ENCODE measurements around the gene PDLIM7. TPM values are rescaled to one million over a fixed set of nuclear protein-coding genes. Genes with fewer than 3 reads are reported as not detected.

The PDLIM7 gene
- total RNA-seq, 2 experiments from 2014 or later, result 55.1 to 56.6 TPM

DNA sequence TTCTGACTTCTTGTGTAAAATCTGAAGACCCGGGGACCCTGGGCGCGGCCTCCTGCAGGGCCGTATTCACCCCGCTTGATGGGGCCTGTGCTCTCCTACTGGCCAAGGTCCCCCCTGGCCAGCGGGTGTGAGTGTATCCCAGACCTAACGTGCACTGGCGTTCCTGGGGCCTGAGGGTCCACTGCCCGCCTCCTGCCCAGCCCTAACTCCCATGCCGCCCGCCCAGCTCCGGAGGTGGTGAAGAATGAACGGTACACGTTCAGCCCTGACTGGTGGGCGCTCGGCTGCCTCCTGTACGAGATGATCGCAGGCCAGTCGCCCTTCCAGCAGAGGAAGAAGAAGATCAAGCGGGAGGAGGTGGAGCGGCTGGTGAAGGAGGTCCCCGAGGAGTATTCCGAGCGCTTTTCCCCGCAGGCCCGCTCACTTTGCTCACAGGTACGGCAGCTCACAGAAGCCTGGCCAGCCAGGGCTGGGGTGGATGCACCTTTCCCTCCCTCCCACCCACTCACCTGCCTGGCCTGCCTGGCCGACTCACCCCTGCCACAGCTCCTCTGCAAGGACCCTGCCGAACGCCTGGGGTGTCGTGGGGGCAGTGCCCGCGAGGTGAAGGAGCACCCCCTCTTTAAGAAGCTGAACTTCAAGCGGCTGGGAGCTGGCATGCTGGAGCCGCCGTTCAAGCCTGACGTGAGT is 61.4 kb downstream of the PDLIM7 start:
- H3K9me3 Mint-ChIP-seq, result no peaks in the 10 kb centered on the region
- H3K27me3 Mint-ChIP-seq, result no peaks in the 10 kb centered on the region
- H3K27ac Mint-ChIP-seq, result no peak overlapping the region
- ChIA-PET POLR2A (interaction anchor here (2.1 to 20.7 kb wide), 4 partner anchors 7 to 27 kb away, joined by 18 to 654 read pairs (median 206); partner anchors contain the start of genes F12, GRK6 and PFN3), CTCF (interaction anchor here (1.0 to 1.7 kb wide), 3 partner anchors 10 to 32 kb away, joined by 3 to 6 read pairs (median 4); partner anchors contain the start of gene PRR7)
- peaks cover 91% of the 10 kb centered on the region for H3K36me3 Mint-ChIP-seq (ENCODE audit: low read depth)
- no peak overlapping the region for H3K4me3 Mint-ChIP-seq
- peaks cover 81% of the 10 kb centered on the region for H3K4me1 Mint-ChIP-seq
- no peak for DNase-seq

GRCh38 chr5:177434942-177435738 is 62.3 kb downstream of the PDLIM7 start:
- H3K27me3 Mint-ChIP-seq, result no peaks in the 10 kb centered on the region
- no peaks in the 10 kb centered on the region for H3K9me3 Mint-ChIP-seq
- peaks cover 85% of the 10 kb centered on the region for H3K4me1 Mint-ChIP-seq
- ChIA-PET CTCF (interaction anchor here (0.9 to 12.6 kb wide), 6 partner anchors 9 to 45 kb away, joined by 3 to 235 read pairs (median 7); partner anchors contain the start of gene PFN3), POLR2A (interaction anchor here (0.6 to 14.9 kb wide), 8 partner anchors 9 to 316 kb away, joined by 3 to 654 read pairs (median 12); partner anchors contain the start of genes F12, GRK6 and PRR7)
- no peak for DNase-seq
- no peak overlapping the region for H3K4me3 Mint-ChIP-seq
- H3K27ac Mint-ChIP-seq, result peak overlapping the region; percentile 6
- peaks cover 94% of the 10 kb centered on the region for H3K36me3 Mint-ChIP-seq (ENCODE audit: low read depth)

DNA sequence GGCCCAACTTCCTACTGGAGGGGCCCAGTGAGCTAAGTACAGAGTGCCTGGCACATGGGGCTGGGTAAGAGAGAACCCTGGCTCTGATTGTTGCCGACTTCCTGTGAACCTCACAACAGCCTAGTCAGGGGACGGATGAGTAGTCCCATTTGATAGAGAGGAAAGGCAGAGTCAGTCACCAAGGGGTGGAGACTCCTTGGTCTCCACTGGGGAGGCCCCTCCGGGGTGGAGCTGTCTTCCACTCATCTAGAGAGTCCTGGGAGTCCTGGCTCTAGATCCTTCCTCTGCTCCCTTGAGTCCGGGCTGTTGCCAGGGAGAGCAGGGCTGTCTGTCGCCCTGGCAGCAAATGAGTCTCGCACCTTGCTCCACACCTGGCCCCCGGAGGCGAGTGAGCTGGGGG is 63.0 kb downstream of the PDLIM7 start:
- ChIA-PET POLR2A (interaction anchor here (0.6 to 14.9 kb wide), 8 partner anchors 8 to 316 kb away, joined by 3 to 654 read pairs (median 4); partner anchors contain the start of genes F12, GRK6, LMAN2 and PRR7), CTCF (interaction anchor here (0.9 to 12.6 kb wide), 6 partner anchors 9 to 44 kb away, joined by 3 to 235 read pairs (median 7); partner anchors contain the start of gene PFN3)
- H3K36me3 Mint-ChIP-seq (ENCODE audit: low read depth), result peaks cover 93% of the 10 kb centered on the region
- no peaks in the 10 kb centered on the region for H3K27me3 Mint-ChIP-seq
- H3K4me1 Mint-ChIP-seq, result peaks cover 85% of the 10 kb centered on the region
- DNase-seq, result peak; percentile 67
- peak overlapping the region; percentile 86 for H3K27ac Mint-ChIP-seq
- no peaks in the 10 kb centered on the region for H3K9me3 Mint-ChIP-seq
- peak overlapping the region; percentile 58 for H3K4me3 Mint-ChIP-seq

DNA sequence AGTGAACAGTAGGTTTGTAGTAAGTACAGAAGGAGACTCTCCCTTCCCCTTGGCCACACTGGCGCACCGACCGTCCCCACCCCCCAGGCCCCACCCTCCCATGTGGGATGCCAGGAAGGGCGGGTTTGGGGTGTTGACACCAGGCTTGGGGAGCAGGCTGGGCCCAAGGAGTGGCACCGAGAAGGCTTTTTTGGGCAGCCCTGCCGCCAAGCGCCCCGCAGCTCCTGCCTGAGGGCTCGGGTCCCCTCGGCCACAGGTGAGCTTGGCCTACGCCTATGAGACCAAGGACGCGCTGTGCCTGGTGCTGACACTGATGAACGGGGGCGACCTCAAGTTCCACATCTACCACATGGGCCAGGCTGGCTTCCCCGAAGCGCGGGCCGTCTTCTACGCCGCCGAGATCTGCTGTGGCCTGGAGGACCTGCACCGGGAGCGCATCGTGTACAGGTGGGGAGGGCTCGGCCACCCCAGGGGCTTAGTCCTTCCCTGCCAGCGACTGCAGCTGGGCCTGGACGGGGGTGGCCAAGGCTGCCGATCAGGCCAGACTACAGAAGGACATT is 63.7 kb downstream of the PDLIM7 start:
- Mint-ChIP-seq H3K27ac (peak overlapping the region; percentile 93), H3K4me3 (no peak overlapping the region), H3K9me3 (no peaks in the 10 kb centered on the region), H3K4me1 (peaks cover 88% of the 10 kb centered on the region), H3K27me3 (no peaks in the 10 kb centered on the region), H3K36me3 (ENCODE audit: low read depth) (peaks cover 95% of the 10 kb centered on the region)
- CTCF ChIA-PET, result interaction anchor here (1.0 to 12.6 kb wide), 9 partner anchors 8 to 63 kb away, joined by 3 to 235 read pairs (median 10); partner anchors contain the start of gene PFN3
- POLR2A ChIA-PET, result interaction anchor here (0.8 to 14.9 kb wide), 8 partner anchors 10 to 315 kb away, joined by 3 to 654 read pairs (median 3); partner anchors contain the start of genes F12, LMAN2 and PRR7
- DNase-seq, result no peak

Other genes with a start within 250 kb of the PDLIM7 start
- gene RAB24, start 193.9 kb downstream of the PDLIM7 start, total RNA-seq, result 10 to 100 TPM; 43.0 to 46.6 TPM
- 100 to 1,000 TPM; 153 to 156 TPM for gene PRELID1, start 193.8 kb downstream of the PDLIM7 start, total RNA-seq
- 10 to 100 TPM; 74.1 to 75.0 TPM for gene MXD3, start 185.7 kb downstream of the PDLIM7 start, total RNA-seq
- 100 to 1,000 TPM; 145 to 149 TPM for gene LMAN2, start 145.9 kb downstream of the PDLIM7 start, total RNA-seq
- gene RGS14, start 139.7 kb downstream of the PDLIM7 start, total RNA-seq, result 100 to 1,000 TPM; 103 to 107 TPM
- 1 to 10 TPM; 1.4 to 1.5 TPM for gene SLC34A1, start 113.2 kb downstream of the PDLIM7 start, total RNA-seq
- gene PFN3, start 96.9 kb downstream of the PDLIM7 start, total RNA-seq, result not detected
- gene F12, start 88.0 kb downstream of the PDLIM7 start, total RNA-seq, result 1 to 10 TPM; 1.5 to 1.6 TPM
- 100 to 1,000 TPM; 206 to 208 TPM for gene GRK6, start 70.9 kb downstream of the PDLIM7 start, total RNA-seq
- gene PRR7, start 50.8 kb downstream of the PDLIM7 start, total RNA-seq, result 1 to 10 TPM; 4.9 to 5.8 TPM
- 1 to 10 TPM; 4.9 to 5.0 TPM for gene DBN1, start 24.0 kb downstream of the PDLIM7 start, total RNA-seq
- 1 to 10 TPM; 2.4 TPM for gene DOK3, start 12.2 kb upstream of the PDLIM7 start, total RNA-seq
- 100 to 1,000 TPM; 105 to 107 TPM for gene DDX41, start 19.4 kb upstream of the PDLIM7 start, total RNA-seq
- gene FAM193B, start 57.0 kb upstream of the PDLIM7 start, total RNA-seq, result 100 to 1,000 TPM; 110 to 112 TPM
- 100 to 1,000 TPM; 135 to 141 TPM for gene TMED9, start 94.6 kb upstream of the PDLIM7 start, total RNA-seq
- 10 to 100 TPM; 19.5 to 22.1 TPM for gene B4GALT7, start 102.5 kb upstream of the PDLIM7 start, total RNA-seq